GM18861 (cell line): ENCODE results near the gene KIRREL3.

Experiments used
- ATAC-seq: cut with Tn5 transposase; IDR thresholded peaks from one replicate; pipeline ENCODE4 v1.9.1; 2021; ENCODE audit not compliant: unreplicated experiment

KIRREL3 gene

GRCh38 chr11:126917531-126918204 lies 82.9 kb downstream of the KIRREL3 start:
- ATAC-seq: peak; percentile 90

- no peak for ATAC-seq
Observed at GRCh38 chr11:126915430-126915829, 85.1 kb downstream of the KIRREL3 start.

GRCh38 chr11:126914941-126915340 lies 85.6 kb downstream of the KIRREL3 start:
- ATAC-seq: no peak

- no peak for ATAC-seq
Observed at GRCh38 chr11:126914166-126914565, 86.4 kb downstream of the KIRREL3 start.

- ATAC-seq: no peak
Observed at GRCh38 chr11:126904520-126904919, 96.0 kb downstream of the KIRREL3 start.

- ATAC-seq: no peak
Observed at GRCh38 chr11:126901783-126902182, 98.8 kb downstream of the KIRREL3 start.

GRCh38 chr11:126899961-126900748 lies 100.4 kb downstream of the KIRREL3 start:
- ATAC-seq: no peak

GRCh38 chr11:126898802-126899201 lies 101.8 kb downstream of the KIRREL3 start:
- no peak for ATAC-seq

GRCh38 chr11:126897430-126897829 lies 103.1 kb downstream of the KIRREL3 start:
- no peak for ATAC-seq

- ATAC-seq: no peak
Observed at GRCh38 chr11:126896025-126896424, 104.5 kb downstream of the KIRREL3 start.

GRCh38 chr11:126893796-126894195 lies 106.8 kb downstream of the KIRREL3 start:
- no peak for ATAC-seq

- ATAC-seq: no peak
Observed at GRCh38 chr11:126892756-126893155, 107.8 kb downstream of the KIRREL3 start.

GRCh38 chr11:126891556-126892217 lies 108.9 kb downstream of the KIRREL3 start:
- no peak for ATAC-seq

GRCh38 chr11:126890561-126890960 lies 110.0 kb downstream of the KIRREL3 start:
- no peak for ATAC-seq

GRCh38 chr11:126888115-126888712 lies 112.4 kb downstream of the KIRREL3 start:
- no peak for ATAC-seq

- ATAC-seq: no peak
Observed at GRCh38 chr11:126886636-126887035, 113.9 kb downstream of the KIRREL3 start.

- ATAC-seq: no peak
Observed at GRCh38 chr11:126886085-126886484, 114.5 kb downstream of the KIRREL3 start.

- no peak for ATAC-seq
Observed at GRCh38 chr11:126884594-126884993, 116.0 kb downstream of the KIRREL3 start.

GRCh38 chr11:126884192-126884591 lies 116.4 kb downstream of the KIRREL3 start:
- no peak for ATAC-seq

- no peak for ATAC-seq
Observed at GRCh38 chr11:126880872-126881271, 119.7 kb downstream of the KIRREL3 start.

GRCh38 chr11:126879516-126879915 lies 121.1 kb downstream of the KIRREL3 start:
- no peak for ATAC-seq
